HTERT RPE-1 (cell line): ENCODE data around the gene TBC1D22B.
"Not testable (repeated sequence)": the region's sequence is repeated elsewhere in the genome, so short reads cannot be mapped to it uniquely, and the experiment has no call there.

Experiments used
- in situ Hi-C: fragments of 300-500 bp; cut with MboI; formaldehyde crosslinking; loops from 4 replicates; pipeline ENCODE4 v1.14.3; 2020; ENCODE audit warnings: low sequenced_read_pairs

Gene TBC1D22B

DNA sequence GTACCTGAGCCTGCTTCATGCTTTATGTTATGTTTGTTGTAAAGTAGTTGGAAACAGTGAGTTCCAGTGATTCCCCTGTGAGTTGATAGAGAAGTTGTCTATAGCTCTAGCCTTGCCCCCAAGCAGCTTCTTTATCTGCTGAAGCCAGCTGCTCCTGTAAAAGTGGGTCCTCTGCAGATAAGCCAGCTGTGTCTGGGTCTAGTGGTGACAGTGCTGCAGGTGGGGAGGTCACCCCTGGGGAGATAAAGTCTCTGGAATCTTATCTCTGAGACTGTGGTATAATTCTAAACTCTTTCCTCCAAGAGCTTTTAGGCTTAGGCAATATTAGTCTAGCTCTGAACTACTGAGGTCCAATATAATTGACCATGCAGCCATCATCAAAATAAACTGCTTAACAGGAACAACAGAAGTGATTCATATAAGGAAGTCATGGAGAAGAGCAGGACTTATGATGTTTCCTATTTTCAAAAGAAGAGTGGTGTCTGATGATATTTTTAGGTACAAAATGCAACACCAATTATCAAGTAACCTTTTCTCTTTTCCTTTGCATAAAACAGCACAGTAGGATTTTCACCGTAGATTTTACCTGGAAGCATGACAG is 44.6 kb downstream of the TBC1D22B start:
- in situ Hi-C loops = no loop called here

DNA sequence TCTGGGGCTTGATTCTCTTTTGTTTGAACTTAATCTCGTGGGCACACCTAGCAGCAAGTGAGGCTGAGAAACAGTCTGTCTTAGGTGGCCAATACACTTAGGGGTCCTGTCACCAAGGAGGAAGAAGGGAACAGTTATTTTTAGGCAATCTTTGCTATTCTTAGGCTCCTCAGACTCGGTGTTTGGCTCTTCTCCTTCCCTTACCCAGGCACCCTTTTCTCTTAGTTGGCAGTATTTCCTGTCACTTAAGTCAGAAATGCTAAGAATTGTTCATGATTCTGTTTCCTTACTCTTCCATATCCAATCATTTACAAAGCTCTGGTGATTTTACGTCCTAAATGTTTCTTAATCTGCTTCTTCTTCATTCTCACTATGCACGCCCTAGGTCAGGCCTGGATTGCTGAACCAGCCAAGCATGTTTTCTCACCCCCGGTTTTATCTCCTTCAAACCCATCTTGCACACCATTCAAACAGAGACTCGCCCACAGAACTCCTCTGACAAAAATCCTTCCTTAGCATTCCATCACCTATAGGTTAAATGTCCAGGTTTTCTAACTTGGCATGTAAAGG is 45.6 kb downstream of the TBC1D22B start:
- in situ Hi-C loops = no loop called here

DNA sequence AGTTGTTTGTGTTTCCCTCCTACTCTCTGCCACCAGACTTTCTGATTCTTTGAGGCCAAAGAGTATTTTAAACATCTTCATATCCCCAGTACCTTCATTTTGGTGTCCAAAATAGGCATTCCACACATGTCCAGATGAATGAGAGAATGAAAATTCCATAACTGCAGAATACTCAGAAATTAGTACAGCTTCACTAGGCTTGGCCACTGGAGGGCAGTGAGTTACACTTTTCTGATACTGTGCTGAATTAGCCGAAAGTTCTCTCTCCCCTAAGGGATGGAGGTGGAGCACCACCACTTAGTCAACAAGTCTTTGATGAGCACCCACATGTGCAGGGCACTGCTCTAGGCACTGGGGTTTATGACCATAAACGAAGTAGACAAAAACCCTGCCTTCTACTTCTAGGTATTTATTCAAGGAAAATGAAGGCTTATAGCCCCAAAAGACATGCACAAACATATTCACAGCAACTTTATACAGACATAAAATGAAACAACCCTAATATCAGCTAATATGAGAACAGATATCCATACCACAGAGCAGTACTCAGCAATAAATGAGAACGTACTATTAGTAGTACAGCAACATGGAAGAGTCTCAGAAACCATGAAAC is 46.4 kb downstream of the TBC1D22B start:
- in situ Hi-C loops = no loop called here

DNA sequence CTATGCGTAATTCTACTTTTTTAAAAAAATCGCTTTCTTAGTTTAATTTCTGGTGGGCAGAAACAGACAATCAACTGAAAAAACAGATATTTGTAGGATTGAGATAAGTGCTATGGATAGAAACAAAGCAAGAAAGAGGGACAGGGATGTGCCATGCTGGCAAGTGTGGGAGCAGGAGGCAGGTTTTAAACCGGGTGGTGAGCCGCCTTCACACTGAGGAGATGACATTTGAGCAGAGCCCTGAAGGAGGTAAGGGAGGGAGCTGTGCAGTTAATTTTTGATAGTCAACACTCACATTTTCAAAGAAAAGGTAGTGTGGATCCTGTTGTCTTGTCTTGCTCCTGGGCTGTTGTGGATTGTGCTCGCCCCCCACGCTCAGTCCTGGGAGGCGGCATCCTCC is 47.2 kb downstream of the TBC1D22B start:
- in situ Hi-C loops = no loop called here

DNA sequence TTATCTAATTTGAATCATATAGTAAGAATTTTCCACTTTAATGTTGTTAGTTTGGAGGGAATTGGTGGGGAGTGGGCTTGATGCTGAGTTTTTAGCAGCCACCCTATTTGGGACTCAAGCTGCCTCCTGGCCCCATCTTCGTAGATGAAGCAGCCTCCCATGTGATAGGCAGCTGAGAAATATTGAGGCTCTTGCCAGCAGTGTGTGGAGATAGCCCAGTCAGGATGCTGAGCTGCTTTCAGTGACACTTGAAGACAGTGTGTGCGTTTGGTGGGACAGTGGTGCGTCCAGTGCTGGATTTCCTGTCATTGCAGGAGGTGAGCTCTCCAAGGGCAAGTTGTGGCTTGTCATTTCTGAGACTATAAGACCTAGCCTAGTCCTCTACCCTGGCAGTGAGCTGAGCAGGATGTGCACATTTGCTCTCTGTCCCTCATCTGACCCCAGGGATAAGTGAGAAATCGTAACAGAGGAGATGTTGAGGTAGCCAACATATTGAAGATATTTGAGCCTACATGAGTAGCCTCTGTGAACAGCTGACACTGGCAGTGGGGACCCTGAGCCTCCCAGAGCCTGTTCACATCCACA is 48.4 kb downstream of the TBC1D22B start:
- in situ Hi-C loops = no loop called here

DNA sequence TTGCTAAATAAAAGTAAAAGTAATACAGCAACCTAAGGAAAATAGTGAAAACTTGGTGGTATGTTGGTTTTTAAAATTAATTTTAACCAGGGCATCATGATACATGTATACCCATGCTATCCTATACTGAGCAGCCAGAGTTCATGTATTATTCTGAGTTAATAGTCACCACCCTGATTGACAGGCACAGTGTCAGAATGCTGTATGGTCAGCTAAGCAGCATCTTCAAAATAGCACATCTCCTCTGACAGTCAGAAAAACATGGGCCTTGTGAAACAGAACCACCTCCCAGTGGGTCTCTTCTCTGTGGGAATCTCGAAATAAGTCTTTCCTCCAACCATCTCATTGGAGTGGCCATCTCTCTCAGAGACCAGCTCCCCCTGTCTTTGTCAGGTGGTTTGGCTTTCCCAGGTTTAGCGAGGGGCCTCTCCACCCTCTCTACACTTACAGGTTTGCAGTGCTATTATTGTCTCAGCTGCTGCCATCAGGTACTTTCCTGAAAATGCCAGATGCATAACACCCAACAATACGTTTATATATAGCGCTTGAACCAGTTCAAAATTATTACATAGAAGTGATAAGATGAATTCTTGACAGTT is 49.2 kb downstream of the TBC1D22B start:
- in situ Hi-C loops = no loop called here

DNA sequence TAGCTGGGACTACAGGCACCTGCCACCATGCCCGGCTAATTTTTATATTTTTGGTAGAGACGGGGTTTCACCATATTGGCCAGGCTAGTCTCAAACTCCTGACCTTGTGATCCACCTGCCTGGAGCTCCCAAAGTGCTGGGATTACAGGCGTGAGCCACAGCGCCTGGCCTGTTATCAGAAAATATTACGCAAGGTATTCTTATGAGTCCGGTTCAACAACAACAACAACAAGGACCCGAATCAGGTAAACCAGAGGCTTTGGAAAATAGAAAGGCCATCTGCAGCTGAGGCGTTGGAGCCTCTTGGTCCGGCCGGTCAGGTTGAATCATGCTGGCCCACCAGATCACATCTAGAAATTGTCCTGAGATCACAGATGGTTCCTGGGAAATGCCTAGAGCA is 49.9 kb downstream of the TBC1D22B start:
- in situ Hi-C loops = not testable (repeated sequence)

DNA sequence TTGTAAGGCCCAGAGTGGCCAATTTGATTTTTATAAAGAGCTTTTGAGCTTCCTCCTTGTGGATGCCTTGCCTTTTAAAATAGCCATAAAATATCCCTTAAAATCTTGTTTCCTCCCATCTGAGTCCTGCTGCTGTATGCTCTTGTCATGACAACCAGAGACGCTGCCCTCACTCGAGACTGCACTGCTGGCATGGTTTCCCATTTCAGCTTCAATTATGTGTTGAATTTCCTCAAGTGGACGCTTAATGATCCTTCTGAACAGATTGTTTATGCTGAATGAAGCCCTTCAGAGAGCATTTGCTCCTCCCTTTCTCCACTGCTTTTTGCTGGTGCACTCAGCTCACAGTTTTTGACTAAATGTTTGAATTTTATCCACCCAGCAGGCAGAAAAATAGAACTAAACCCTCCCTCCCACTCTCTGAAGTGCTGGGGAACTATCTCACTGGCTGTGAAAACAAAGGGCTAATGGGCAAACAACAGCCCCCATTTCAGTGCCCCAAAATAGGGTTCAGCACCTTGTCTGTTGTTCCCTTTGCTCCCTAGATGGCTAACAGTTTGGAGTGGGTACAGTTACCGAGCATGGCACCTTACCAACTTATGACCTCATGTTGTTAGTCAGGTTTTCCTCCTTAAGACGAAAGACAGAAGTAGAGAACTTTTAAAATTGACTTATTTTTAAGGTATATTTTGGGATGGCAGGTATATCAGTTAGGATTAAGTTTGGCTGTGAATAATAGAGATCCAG is 50.7 kb downstream of the TBC1D22B start:
- in situ Hi-C loops = no loop called here

DNA sequence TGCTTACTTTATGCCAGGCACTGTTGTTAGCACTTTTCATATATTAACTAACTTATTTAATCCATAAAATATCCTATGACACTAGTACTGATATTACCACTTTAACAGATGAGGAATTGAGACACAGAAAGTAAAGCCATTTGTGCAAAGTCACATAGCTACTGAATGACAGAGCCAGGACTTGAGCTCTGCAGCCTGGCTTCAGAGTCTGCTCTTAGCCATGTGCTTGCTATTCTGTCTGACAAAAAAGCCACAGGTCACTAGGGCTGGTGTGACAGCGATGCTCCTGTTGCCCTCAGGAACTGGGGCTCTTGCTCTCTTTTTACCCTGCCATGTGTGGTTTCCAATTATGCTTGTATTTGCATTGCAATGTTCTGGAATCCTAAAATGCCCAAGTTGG is 51.5 kb downstream of the TBC1D22B start:
- in situ Hi-C loops = no loop called here

DNA sequence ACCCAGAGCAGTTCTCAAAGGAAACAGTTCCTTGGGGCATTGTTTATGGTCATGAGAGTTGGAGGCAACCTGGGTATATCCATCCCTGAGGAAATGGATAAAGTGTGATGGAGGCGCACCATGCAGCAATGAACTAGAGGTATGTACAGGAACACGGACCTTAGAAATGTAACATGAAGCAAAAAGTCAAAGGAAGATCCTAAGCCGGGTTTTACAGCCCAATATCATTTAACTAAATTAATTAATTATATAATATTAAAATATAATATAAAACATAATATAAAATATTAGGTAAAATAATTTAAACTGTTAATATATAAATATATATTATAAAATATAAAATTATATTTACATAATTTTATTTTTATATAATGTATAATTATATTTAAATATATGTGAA is 52.1 kb downstream of the TBC1D22B start:
- in situ Hi-C loops = no loop called here

DNA sequence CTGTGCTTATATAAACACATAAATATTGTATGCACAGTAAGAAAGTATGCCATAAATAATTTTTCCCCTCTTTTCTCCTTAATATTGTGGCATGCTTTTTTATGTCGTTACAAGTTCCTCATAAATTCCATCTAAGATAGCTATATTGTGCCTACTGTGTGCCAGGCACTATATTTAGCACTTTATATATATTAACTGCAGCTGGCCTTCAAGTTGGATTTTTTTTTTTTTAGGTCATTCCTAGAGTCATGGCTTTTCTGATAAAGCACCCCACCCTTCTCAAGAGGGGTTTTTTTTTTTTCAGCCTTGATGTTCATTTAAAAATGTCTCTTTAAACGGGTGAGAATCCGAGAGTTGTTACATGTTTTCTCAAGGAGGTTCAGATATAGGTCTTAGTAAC is 53.4 kb downstream of the TBC1D22B start:
- in situ Hi-C loops = no loop called here

DNA sequence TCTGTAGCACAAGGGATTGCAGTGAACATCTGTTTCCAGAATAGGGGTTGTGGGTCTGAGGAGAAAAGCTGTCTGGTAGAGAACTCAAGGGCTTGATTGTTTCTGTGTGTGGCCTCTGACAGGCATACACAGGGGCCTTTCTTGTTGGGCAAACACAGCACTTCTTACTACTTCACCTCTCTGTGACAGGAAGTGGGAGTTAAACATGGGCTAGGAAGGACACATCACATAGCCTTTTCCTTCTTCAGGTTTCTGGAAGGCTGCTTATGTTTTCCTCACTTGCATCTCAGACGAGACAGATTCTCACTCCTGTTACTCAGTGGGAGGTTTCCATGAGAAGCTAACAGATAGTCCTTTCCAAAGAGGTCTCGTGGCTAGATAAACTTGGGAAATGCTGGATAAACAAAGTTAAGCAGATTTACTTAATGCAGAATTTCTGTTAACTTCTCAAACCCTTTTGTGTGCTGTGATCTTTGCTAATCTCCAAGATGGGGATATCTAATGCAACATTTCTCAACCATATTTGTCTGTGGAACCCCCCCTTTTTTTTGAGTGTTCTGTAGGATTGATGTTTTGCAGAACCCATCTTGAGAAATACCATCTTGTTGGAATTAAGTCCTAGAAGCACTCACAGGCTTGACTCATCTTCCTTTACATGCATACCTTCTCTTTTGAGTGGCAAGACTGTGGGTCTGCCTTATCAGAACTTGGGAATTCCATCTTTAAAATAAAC is 54.3 kb downstream of the TBC1D22B start:
- in situ Hi-C loops = no loop called here

DNA sequence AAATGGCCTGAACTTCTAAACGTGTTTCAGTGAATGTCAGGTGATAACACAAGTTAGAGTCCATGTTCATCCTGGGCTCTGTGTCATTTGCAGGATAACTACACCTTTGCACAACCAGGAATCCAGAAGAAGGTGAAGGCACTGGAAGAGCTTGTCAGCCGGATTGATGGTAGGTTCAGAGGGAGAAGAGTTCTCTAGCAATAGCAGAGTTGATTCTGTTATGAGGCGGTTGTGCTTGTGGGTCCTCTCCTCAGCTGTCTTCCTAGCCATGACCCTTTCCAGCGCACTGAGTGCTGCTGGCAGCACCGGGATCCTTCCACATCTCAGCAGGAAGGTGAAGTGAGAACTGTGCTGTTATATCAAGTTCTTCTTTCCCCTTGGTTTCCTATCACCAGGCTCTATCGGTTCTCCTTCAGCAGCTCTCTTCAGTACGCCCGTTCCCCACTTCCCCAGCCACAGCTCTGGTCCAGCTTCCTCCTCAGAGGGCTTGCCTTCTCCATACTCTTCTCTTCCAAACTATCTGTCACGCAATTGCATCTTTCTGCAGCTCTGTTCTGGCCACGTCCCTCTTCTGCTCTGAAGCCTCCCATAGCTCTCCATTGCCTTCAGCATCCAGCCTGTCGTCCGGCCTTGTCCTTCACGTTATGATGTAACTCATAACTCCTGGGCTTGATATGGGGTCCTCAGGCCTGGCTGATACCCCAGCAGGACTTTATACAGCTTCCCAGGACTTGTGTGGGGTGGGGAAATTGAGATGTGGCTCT is 56.3 kb downstream of the TBC1D22B start:
- in situ Hi-C loops = no loop called here

DNA sequence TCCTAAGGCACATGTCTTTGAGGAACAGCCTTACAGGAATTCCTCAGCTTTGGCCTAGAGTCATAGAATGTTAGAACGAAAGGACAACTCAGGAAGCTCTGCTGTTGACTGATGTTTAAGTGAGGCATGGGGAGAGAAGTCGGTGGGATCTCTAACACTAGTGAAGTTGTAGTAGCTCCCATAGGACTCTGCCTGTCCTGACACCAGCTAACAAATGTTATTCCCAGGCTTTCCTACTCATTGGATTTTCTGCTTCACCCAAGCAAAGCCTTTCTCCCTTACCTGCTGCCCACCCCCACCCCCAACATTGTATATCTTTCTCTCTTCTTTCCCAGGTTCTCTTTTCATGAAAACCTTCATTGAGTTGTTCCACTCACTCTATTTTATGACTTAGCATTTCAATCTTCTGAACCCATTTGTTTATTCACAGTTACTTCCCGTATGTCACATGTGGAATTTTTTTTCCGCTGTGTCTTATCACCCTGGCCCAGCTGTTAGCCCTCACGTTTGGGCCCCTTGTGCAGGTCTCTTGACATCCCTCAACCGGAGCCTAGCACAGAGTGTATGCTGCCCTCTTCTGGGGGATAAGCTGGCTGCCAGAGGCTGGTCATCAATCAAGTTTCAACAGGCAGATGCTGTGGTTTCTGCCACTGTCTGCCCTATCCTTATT is 57.0 kb downstream of the TBC1D22B start:
- in situ Hi-C loops = no loop called here

DNA sequence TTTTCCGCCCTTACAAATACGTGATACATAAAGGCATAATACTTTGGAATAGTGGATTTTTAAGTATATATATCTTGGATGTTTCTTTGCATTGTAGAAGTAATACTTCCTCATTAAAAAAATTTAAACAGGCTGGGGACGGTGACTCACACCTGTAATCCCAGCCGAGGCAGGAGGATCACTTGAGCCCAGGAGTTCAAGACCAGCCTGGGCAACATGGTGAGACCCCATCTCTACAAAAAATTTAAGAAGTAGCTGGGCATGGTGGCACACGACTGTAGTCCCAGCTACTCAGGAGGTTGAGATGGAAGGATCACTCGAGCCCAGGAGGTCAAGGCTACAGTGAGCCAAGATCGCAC is 57.6 kb downstream of the TBC1D22B start:
- in situ Hi-C loops = no loop called here

DNA sequence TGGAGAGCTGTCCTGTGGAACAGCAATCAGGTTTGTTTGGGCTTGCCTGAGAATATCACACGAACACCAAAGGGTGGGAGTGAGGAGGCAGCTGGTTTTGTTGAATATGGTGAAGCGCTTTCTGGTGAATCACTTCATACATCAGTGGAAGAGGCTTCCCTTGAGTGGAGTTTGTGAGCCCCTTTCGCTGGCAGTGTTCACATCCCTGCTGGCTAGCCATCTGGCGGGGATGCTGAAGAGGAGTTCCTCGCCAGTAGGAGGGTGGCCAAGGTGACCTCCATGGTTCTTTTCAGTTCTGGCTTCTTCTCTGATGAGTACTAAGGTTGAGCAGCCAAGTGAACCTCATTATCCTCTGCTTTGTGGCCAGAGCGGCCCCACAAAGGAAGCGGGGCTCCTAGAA is 58.5 kb downstream of the TBC1D22B start:
- in situ Hi-C loops = no loop called here

DNA sequence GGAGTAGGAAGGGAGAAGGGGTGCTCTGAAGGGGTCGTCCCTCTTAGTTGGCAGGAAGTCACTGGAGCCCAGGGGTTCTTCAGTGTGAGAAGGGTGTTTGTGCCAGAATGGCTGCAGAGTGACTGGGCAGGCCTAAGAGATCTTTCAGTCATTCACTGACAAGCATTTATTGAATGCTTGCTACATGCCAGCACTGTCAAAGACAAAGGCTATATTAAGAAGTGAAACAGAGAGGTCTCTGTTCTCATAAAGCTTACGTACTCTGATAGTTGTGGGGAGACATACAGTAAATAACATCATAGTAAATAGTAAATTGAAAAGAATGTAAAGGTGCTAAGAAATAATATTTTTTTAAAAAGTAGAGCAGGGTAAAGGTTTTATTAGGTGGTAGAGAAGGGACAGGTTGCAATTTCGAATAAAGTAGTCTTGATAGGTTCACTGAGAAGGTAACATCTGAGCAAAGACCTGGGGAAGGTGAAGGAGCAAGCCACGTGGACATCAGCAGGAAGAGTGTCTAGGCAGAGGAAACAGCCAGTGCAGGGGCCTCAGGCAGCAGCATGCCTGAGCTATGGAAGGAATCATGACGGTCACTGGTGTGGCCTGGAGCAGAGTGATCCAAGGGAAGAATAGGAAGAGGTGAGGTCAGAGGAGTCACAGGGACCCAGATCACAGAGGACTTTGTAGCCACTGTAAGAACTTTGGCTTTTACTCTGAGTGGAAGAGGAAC is 59.9 kb downstream of the TBC1D22B start:
- in situ Hi-C loops = no loop called here

DNA sequence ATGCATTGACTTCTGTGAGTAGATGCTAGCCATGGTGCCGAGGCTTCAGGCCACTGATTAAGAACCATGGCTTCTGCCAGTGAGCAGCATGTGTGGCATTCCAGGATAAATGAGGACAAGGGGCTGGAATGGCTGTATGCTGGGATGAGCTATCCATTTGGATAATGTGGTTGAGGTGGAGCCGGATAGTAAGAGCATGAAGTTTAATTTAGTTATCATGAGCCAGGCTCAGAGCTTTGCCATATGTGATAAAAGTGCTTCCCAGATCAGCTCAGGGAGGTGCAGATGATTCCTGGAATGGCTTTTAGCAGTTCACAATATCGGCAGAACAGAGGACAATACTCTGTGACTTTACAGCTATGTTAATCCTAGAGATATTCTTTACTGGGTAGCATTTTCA is 61.6 kb downstream of the TBC1D22B start:
- in situ Hi-C loops = no loop called here
